ENCODE results near the gene AMIGO1.

DNA sequence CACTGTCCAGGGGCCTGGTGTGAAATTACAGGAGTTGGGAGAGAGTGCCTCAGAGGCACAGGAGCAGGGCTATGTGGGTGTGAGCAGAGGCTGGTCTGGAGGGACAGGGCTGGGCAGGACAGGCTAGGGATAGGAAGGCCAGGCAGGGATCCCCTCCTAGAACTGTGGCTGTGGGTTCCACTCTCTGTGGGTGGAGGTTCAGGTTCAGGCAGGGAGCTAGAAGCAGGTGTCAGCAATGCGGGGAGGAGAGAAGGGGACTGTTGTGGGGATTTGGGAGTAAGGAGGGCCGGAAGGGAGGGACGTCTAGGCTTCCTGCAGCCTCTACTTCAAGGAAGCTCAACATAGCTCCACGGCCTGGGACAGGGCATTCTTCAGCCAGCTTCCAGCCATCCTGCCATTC, 21.9 kb upstream of the AMIGO1 start:
- TF ChIP-seq, protein P1, sequence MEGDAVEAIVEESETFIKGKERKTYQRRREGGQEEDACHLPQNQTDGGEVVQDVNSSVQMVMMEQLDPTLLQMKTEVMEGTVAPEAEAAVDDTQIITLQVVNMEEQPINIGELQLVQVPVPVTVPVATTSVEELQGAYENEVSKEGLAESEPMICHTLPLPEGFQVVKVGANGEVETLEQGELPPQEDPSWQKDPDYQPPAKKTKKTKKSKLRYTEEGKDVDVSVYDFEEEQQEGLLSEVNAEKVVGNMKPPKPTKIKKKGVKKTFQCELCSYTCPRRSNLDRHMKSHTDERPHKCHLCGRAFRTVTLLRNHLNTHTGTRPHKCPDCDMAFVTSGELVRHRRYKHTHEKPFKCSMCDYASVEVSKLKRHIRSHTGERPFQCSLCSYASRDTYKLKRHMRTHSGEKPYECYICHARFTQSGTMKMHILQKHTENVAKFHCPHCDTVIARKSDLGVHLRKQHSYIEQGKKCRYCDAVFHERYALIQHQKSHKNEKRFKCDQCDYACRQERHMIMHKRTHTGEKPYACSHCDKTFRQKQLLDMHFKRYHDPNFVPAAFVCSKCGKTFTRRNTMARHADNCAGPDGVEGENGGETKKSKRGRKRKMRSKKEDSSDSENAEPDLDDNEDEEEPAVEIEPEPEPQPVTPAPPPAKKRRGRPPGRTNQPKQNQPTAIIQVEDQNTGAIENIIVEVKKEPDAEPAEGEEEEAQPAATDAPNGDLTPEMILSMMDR (conservative IDR thresholded peaks at IDR 0.05; ENCODE audit: low read length) = no peak
- TF ChIP-seq EZH2phosphoT487 (IDR thresholded peaks at IDR 0.05; ENCODE audit: borderline replicate concordance) = no peak

Measured in Loucy (cell line).